Retinal pigment epithelial cell (primary cell): Measurements from ENCODE around the gene PSME3IP1.

ENCODE experiments used
- DNase-seq: peaks from one replicate; pipeline ENCODE4 v3.0.0-alpha.2; 2010; ENCODE audit warnings: low read depth
- H3K4me3 ChIP-seq: 2 replicates; pipeline ENCODE4 v1.5.1; 2011; ENCODE audit warnings: mild to moderate bottlenecking, low read length, control low read depth, moderate library complexity
- TF ChIP-seq, protein P1 (sequence below): conservative IDR thresholded peaks from 2 replicates; pipeline ENCODE4 v1.5.1; 2011; ENCODE audit warnings: low read depth, low read length, control low read depth, inconsistent platforms

The PSME3IP1 gene

DNA sequence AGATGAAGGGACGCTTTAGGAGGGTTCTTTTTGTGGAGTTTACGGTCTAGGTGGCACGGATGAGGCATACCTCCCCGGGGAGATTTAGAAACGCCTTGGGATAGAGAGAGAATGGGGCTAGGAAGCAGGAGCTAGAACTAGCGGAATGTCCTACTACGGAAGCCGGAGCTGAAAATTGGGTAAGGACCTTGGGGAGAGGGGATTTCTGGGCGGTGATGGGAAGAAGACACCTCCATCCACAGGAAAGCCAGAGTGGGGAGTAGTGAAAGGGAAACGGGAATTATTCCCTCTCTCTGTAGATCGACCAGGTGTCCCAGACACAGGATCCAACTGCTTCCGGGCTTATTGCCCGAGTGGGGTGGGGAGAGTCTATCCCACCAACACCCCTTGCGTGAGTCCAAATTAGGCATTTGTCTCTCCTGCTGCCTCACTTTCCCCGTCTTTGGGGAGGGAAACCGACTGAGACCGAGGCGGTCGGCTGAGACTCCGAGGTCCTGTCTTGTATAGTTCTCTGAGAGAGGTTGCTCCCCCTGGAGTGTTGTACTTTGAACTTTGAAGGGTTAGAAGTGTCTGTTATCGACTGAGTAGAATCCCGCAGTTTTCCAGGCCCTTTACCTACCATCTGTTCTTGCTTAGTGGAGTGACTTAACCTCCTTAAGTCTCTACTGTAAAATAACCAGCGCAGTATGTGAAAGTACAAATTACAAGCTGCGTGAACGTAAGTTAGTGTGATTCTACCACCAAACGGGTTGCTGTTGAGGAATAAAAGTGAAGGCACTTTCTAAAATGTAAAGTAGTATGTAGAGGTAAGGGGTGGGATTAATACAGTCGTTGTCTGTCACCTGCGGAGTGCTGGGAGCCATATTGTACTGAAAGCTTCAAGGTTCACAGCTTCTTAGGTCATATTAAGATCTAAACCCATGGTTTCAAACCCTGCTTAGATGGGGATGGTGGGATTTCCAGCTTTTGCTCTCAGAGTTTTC, 1.3 kb upstream of the PSME3IP1 start:
- DNase-seq = no peak
- TF ChIP-seq, protein P1, sequence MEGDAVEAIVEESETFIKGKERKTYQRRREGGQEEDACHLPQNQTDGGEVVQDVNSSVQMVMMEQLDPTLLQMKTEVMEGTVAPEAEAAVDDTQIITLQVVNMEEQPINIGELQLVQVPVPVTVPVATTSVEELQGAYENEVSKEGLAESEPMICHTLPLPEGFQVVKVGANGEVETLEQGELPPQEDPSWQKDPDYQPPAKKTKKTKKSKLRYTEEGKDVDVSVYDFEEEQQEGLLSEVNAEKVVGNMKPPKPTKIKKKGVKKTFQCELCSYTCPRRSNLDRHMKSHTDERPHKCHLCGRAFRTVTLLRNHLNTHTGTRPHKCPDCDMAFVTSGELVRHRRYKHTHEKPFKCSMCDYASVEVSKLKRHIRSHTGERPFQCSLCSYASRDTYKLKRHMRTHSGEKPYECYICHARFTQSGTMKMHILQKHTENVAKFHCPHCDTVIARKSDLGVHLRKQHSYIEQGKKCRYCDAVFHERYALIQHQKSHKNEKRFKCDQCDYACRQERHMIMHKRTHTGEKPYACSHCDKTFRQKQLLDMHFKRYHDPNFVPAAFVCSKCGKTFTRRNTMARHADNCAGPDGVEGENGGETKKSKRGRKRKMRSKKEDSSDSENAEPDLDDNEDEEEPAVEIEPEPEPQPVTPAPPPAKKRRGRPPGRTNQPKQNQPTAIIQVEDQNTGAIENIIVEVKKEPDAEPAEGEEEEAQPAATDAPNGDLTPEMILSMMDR = no peak
- peak overlapping the region; percentile 98 for H3K4me3 ChIP-seq

DNA sequence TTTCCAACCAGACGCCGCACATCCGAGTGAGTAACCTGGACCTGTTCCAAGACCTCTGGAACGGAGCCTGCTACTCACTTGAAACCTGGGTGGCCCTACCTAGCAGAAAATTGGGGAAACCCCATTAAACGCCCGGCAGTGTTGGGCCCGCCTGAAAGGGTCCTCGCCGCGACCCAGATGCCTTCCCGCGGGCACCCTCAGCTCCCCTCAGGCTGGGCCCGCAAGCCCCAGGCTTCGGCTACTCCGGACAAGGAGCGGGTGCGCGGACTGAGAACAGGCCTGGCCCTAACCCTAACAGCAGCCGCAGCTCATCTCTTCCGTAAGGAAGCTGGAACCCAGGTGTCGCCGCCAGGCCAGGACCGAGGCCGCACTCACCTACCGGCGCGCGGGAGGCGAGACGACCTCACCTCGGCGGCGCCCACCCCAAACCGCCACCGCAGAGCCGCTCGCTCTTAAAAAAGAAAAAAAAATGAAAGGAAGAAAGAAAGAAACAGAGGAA, 344 bp downstream of the PSME3IP1 start:
- H3K4me3 ChIP-seq = peak overlapping the region; percentile 93
- DNase-seq = no peak
- TF ChIP-seq, protein P1 = no peak

- TF ChIP-seq, protein P1 = no peak
- peak overlapping the region; percentile 93 for H3K4me3 ChIP-seq
- DNase-seq = no peak
Observed at GRCh38 chr16:57184887-57185445, 873 bp downstream of the PSME3IP1 start.

DNA sequence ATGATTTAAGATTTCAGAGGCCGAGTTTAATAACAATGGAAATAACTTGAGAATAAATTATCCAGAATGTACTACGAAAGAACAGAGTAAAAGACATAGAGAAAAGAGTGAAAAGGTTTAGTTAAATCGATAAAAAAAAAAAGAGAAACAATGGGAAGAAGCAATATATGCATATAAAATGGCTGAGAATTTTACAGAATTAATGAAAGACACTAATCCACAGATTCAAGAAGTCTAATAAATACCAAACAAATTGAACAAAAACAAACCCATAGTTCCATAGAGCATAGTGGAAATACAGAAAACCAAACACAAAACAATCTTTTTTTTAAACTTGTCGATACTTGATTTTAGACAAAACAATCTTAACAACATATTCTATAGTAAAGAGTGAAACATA, 1.7 kb downstream of the PSME3IP1 start:
- no peak for DNase-seq
- H3K4me3 ChIP-seq = no peak overlapping the region
- TF ChIP-seq, protein P1 = no peak

GRCh38 chr16:57179215-57179828, 6.5 kb downstream of the PSME3IP1 start:
- TF ChIP-seq, protein P1 = no peak

GRCh38 chr16:57178793-57179212, 7.0 kb downstream of the PSME3IP1 start:
- TF ChIP-seq, protein P1 = no peak
- DNase-seq = no peak
- no peak overlapping the region for H3K4me3 ChIP-seq

More at GRCh38 chr16:57179215-57179828, 6.5 kb downstream of the PSME3IP1 start:
- no peak overlapping the region for H3K4me3 ChIP-seq
- DNase-seq = no peak
